Upper lobe of right lung (tissue), 1 donor: ENCODE data around the gene KRT12. TPM values are rescaled to one million over a fixed set of nuclear protein-coding genes. Genes with fewer than 3 reads are reported as not detected.

Source experiments
- ATAC-seq: fragments of 200-7000 bp; cut with Tn5 transposase; one replicate; pipeline ENCODE4 v1.9.1; 2020; ENCODE audit warnings: mild to moderate bottlenecking, moderate library complexity
- DNase-seq: peaks from one replicate; pipeline ENCODE4 v3.0.0-alpha.2; 2020
- H3K27ac ChIP-seq: fragments of 200-600 bp; one replicate; pipeline ENCODE4 v1.8.0; 2022
- H3K27me3 ChIP-seq: fragments of 200-600 bp; one replicate; pipeline ENCODE4 v1.8.0; 2022; ENCODE audit warnings: mild to moderate bottlenecking
- H3K36me3 ChIP-seq: fragments of 200-600 bp; one replicate; pipeline ENCODE4 v1.8.0; 2022
- H3K4me1 ChIP-seq: fragments of 200-600 bp; one replicate; pipeline ENCODE4 v1.8.0; 2022
- H3K4me3 ChIP-seq: fragments of 200-600 bp; one replicate; pipeline ENCODE4 v1.8.0; 2022; ENCODE audit warnings: mild to moderate bottlenecking
- H3K9me3 ChIP-seq: fragments of 200-600 bp; one replicate; pipeline ENCODE4 v1.8.0; 2022
- intact Hi-C: fragments of 100-400 bp; cut with DNase I; formaldehyde crosslinking; loops from one replicate; pipeline ENCODE4 v1.11.0; 2022
- total RNA-seq: library from RNA; stranded (reverse); fragmentation: NEBNext Ultra II Directional; extraction: Animal tissue kit (Norgen Biotek cat#: 25700); gene quantifications from one replicate; pipeline ENCODE4 v1.2.1, GENCODE V29; 2021
- TF ChIP-seq, protein P1 (sequence below): fragments of 200-600 bp; IDR thresholded peaks from one replicate; pipeline ENCODE4 v1.8.0; 2022; ENCODE audit warnings: antibody characterized with exemption
- donor health status: DM: no; HTN: yes; CAD: no; lungs with severe emphysema.

KRT12 gene
- total RNA-seq, 1 donor from 2014 or later = not detected

DNA sequence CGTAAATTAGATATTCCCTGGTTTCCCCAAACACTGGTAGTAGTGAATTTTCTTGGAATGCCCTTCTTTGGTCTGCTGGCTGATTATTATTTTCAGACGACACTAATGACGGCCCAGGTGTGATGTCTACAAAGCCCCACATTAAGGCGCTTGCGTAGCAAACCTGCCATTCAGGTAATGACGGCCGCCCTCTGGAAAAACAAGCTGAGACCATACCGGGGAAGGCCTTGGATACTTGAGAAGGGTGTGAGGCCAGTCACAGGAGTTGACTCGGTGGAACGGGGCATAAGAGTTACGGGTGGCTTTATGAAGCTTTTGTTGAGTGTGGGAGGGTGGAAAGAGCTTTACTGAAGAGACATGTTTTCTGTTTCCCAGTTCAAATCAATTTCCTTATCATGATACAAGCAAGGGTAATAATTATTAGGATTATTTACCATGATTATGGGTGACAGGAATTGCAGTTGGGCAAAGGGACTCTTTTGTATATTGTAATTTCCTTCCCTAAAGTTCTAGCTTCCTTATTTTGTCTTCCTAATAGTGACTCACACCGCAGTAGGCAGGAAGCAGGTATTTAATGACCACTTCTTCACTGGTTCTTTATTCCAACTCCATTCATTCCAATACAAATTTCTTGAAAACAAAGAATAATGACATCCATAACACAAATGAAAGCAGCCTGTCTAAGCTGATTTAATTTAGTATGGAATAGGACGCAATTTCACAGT is 45.6 kb upstream of the KRT12 start:
- peaks cover 9% of the 10 kb centered on the region for H3K4me1 ChIP-seq
- intact Hi-C loops = no loop called here
- H3K27ac ChIP-seq = no peak overlapping the region

DNA sequence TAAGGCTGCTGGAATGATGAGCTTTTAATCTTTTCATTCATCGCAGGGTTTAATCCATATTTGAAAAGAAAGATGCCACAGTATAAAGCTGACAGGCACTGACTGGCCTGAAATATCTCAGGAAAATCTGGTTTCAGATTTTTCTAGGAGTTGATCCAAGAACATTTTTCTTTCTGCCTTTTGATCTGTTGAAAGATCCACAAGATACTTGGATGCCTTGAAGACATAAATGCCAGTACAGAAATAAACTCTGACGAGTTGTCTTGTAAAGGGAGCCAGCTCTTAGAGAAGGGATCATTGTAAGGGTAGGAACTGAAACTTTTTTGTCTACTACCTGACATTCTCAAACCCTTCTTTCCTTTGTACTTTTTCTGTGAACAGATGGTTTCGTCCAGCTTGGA is 43.4 kb upstream of the KRT12 start:
- Histone ChIP-seq H3K36me3 (no peaks in the 10 kb centered on the region), H3K4me1 (peaks cover 9% of the 10 kb centered on the region), H3K27me3 (peaks cover 6% of the 10 kb centered on the region), H3K9me3 (no peaks in the 10 kb centered on the region), H3K4me3 (no peak overlapping the region), H3K27ac (no peak overlapping the region)
- ATAC-seq (no peak), DNase-seq (no peak)
- TF ChIP-seq, protein P1, sequence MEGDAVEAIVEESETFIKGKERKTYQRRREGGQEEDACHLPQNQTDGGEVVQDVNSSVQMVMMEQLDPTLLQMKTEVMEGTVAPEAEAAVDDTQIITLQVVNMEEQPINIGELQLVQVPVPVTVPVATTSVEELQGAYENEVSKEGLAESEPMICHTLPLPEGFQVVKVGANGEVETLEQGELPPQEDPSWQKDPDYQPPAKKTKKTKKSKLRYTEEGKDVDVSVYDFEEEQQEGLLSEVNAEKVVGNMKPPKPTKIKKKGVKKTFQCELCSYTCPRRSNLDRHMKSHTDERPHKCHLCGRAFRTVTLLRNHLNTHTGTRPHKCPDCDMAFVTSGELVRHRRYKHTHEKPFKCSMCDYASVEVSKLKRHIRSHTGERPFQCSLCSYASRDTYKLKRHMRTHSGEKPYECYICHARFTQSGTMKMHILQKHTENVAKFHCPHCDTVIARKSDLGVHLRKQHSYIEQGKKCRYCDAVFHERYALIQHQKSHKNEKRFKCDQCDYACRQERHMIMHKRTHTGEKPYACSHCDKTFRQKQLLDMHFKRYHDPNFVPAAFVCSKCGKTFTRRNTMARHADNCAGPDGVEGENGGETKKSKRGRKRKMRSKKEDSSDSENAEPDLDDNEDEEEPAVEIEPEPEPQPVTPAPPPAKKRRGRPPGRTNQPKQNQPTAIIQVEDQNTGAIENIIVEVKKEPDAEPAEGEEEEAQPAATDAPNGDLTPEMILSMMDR = no peak
- intact Hi-C loops = no loop called here

More for the DNA sequence above, 45.6 kb upstream of the KRT12 start:
- Histone ChIP-seq H3K36me3 (no peaks in the 10 kb centered on the region), H3K9me3 (no peaks in the 10 kb centered on the region), H3K4me3 (no peak overlapping the region), H3K27me3 (peaks cover 4% of the 10 kb centered on the region)
- DNase-seq (no peak), ATAC-seq (no peak)
- TF ChIP-seq, protein P1 = no peak

DNA sequence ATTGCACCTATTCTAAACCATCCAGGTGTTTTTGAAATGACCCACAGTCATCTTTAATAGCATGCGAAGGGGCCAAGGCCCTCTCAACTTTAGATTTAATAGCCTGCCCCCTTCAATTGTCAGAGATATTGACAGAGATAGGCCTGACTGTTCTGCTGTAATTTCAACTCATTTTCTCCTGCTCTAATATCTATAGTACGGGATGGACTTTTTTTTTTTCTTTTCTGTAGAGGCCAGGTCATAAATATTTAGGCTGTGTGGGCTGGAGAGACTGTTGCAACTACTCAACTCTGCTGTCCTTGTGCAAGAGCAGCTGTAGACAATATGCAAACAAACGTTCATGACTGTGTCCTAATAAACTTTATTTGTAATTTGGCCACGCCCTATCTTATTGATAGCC is 42.7 kb upstream of the KRT12 start:
- Histone ChIP-seq H3K36me3 (no peaks in the 10 kb centered on the region), H3K27ac (no peak overlapping the region), H3K4me1 (peaks cover 9% of the 10 kb centered on the region), H3K9me3 (no peaks in the 10 kb centered on the region), H3K4me3 (no peak overlapping the region), H3K27me3 (peaks cover 9% of the 10 kb centered on the region)
- intact Hi-C loops = loop anchor here (5.0 kb wide), 1 partner anchor 418 kb away; no protein-coding TSS in a partner anchor
- TF ChIP-seq, protein P1 = no peak
- DNase-seq = no peak
- ATAC-seq = peak; percentile 49

DNA sequence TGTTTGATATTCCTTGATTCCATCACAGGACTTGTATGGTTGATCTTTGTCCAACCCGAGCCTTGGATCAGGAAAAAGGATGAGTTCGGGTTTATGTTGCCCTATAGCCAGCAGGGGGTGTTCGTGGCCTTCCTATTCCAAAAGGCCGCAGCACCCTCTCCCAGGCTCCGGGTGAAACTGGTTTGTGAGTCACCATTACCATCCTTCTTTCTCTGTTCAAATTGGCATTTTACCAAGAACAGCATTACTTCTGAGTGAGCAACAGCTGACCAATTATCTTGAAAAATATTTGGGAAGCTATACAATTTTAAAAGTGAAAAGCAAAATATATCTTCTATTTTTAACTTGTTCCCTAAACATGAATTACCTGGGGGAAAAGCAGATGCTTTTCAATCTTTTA is 42.3 kb upstream of the KRT12 start:
- no peak overlapping the region for H3K27ac ChIP-seq
- peak; percentile 99 for ATAC-seq
- H3K9me3 ChIP-seq = no peaks in the 10 kb centered on the region
- intact Hi-C loops = loop anchor here (5.0 kb wide), 1 partner anchor 418 kb away; no protein-coding TSS in a partner anchor
- TF ChIP-seq, protein P1 = peak; percentile 77
- DNase-seq = peak; percentile 83
- no peaks in the 10 kb centered on the region for H3K36me3 ChIP-seq
- peaks cover 9% of the 10 kb centered on the region for H3K4me1 ChIP-seq
- no peak overlapping the region for H3K4me3 ChIP-seq
- H3K27me3 ChIP-seq = peaks cover 9% of the 10 kb centered on the region

DNA sequence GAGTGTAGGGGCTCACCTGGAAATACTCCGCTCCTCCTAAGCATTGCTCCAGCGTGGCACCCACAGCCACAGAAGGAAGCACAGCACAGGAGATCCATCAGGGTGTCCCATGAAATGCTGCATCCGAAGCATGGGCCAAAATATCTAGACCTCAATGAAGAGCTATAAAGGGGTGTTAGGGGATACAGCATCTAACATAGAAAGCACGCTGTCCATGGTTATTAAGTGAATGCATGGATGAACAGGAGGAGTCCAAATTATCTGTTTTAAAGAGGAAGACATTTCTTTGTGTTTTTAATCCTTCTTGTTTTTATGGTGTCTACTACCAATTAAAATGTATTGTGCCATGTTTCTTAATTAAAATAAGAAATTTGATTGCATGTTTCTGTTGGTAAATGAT is 39.6 kb upstream of the KRT12 start:
- intact Hi-C loops = loop anchor here (5.0 kb wide), 1 partner anchor 421 kb away; no protein-coding TSS in a partner anchor
- no peak overlapping the region for H3K4me3 ChIP-seq
- H3K27ac ChIP-seq = no peak overlapping the region
- H3K27me3 ChIP-seq = peaks cover 9% of the 10 kb centered on the region
- no peaks in the 10 kb centered on the region for H3K36me3 ChIP-seq
- TF ChIP-seq, protein P1 = no peak
- H3K9me3 ChIP-seq = no peaks in the 10 kb centered on the region
- DNase-seq = no peak
- ATAC-seq = no peak
- peaks cover 9% of the 10 kb centered on the region for H3K4me1 ChIP-seq
